Stomach (tissue), 4 donors: ENCODE measurements around the gene NPNT.

Experiments
- EP300 ChIP-seq: sonication (generic); formaldehyde crosslinking; IDR thresholded peaks from one replicate; pipeline ENCODE4 v1.6.1; 2017; ENCODE audit warnings: antibody characterized with exemption
- POLR2A ChIP-seq, 4 donors: fragments of 450-650 bp; IDR thresholded peaks; one replicate each; pipeline ENCODE4 v1.6.1; 2016; ENCODE audit warnings: antibody characterized with exemption in 4 of 4, control low read depth in 2 of 4, mild to moderate bottlenecking in 1 of 4, moderate library complexity in 1 of 4
- TF ChIP-seq, protein P1 (sequence below), 7 experiments: fragments of 450-650 bp in 4 of 7; fragments of 200-600 bp in 3 of 7; sonication (generic) in 3 of 7; IDR thresholded peaks; one replicate each; pipeline ENCODE4 v1.5.1; 2016 to 2019; ENCODE audit warnings: antibody characterized with exemption in 7 of 7, control low read depth in 2 of 7, mild to moderate bottlenecking in 1 of 7

DNA sequence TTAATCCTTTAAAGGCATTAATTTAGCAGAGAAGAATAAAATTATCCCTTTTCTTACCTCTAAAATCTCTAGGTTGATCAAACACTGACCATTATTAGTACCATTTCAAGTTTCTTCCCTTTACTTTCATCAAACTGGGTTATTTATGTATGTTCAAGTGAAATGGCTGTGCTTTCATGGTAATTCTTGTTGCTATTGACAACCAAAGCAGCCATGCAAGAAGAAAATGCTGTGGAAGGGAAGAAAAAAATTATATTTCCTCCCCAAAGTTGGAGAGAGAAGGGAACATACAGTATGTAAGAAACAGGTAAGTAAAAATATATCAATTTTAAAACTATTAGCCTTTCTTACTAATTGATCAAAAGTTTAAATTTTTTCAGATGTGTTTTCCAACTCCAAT lies 16.2 kb downstream of the NPNT start:
- TF ChIP-seq, protein P1, sequence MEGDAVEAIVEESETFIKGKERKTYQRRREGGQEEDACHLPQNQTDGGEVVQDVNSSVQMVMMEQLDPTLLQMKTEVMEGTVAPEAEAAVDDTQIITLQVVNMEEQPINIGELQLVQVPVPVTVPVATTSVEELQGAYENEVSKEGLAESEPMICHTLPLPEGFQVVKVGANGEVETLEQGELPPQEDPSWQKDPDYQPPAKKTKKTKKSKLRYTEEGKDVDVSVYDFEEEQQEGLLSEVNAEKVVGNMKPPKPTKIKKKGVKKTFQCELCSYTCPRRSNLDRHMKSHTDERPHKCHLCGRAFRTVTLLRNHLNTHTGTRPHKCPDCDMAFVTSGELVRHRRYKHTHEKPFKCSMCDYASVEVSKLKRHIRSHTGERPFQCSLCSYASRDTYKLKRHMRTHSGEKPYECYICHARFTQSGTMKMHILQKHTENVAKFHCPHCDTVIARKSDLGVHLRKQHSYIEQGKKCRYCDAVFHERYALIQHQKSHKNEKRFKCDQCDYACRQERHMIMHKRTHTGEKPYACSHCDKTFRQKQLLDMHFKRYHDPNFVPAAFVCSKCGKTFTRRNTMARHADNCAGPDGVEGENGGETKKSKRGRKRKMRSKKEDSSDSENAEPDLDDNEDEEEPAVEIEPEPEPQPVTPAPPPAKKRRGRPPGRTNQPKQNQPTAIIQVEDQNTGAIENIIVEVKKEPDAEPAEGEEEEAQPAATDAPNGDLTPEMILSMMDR (IDR thresholded peaks at IDR 0.05) = no peak
- TF ChIP-seq POLR2A (IDR thresholded peaks at IDR 0.05) (no peak), EP300 (no peak)
